Adipose tissue (tissue), 3 donors: ENCODE results near the gene AKAP17A. TPM values are rescaled to one million over a fixed set of nuclear protein-coding genes. Genes with fewer than 3 reads are reported as not detected.

ENCODE experiments used
- H3K27ac ChIP-seq: one replicate; pipeline ENCODE4 v1.5.1; 2013; ENCODE audit warnings: low read depth, low read length
- WGBS, 3 donors: extraction: QIAGEN DNeasy Blood & Tissue Kit; methylation state at CpG; one replicate each; pipeline ENCODE4 v1.1.7; 2013; 5-methylcytosine and 5-hydroxymethylcytosine counted together
- polyA plus RNA-seq, 3 donors: library from polyadenylated mRNA; stranded (reverse); fragments of 200-250 nt; gene quantifications; one replicate each; pipeline ENCODE4 v1.2.3, GENCODE V29; 2013
- donor health status: healthy with polysubstance abuse.
- donor health status: Bipolar disorder and iron deficiency.
- donor health status: healthy.

The AKAP17A gene
- polyA plus RNA-seq, 3 donors, result 20.5 to 30.3 (median 28.6) TPM

- 61 to 71% (median 68%) methylated on average over 6 of the region's 6 CpGs for WGBS, 3 donors
- no peak overlapping the region for H3K27ac ChIP-seq
Measured at GRCh38 chrX:1578511-1579173, 12.8 kb upstream of the AKAP17A start.

- 33 to 46% (median 34%) methylated on average over 4 of the region's 4 CpGs for WGBS, 3 donors
Measured at GRCh38 chrX:1581132-1581531, 10.3 kb upstream of the AKAP17A start.

GRCh38 chrX:1582686-1583437 is 8.5 kb upstream of the AKAP17A start:
- WGBS, 3 donors, result 45 to 53% (median 47%) methylated on average over 26 to 27 of the region's 27 CpGs
- no peak overlapping the region for H3K27ac ChIP-seq

More at GRCh38 chrX:1581132-1581531, 10.3 kb upstream of the AKAP17A start:
- no peak overlapping the region for H3K27ac ChIP-seq

- H3K27ac ChIP-seq, result no peak overlapping the region
- WGBS, 3 donors, result 84 to 94% (median 93%) methylated on average over 8 of the region's 8 CpGs
Measured at GRCh38 chrX:1584237-1585011, 7.0 kb upstream of the AKAP17A start.

- H3K27ac ChIP-seq, result no peak overlapping the region
- 31 to 41% (median 32%) methylated on average over 5 of the region's 5 CpGs for WGBS, 3 donors
Measured at GRCh38 chrX:1587161-1587560, 4.2 kb upstream of the AKAP17A start.

- 77 to 83% (median 81%) methylated on average over 12 of the region's 12 CpGs for WGBS, 3 donors
- H3K27ac ChIP-seq, result no peak overlapping the region
Measured at GRCh38 chrX:1589356-1590130, 1.9 kb upstream of the AKAP17A start.

- H3K27ac ChIP-seq, result peak overlapping the region; percentile 49
- WGBS, 3 donors, result 0 to 2% (median 0%) methylated on average over 33 to 35 of the region's 35 CpGs
Measured at GRCh38 chrX:1591863-1592469, 562 bp downstream of the AKAP17A start.

- 0 to 1% (median 1%) methylated on average over 27 to 28 of the region's 28 CpGs for WGBS, 3 donors
- peak overlapping the region; percentile 49 for H3K27ac ChIP-seq
Measured at GRCh38 chrX:1592470-1593142, 1.2 kb downstream of the AKAP17A start.

- WGBS, 3 donors, result 75 to 86% (median 86%) methylated on average over 60 of the region's 60 CpGs
- no peak overlapping the region for H3K27ac ChIP-seq
Measured at GRCh38 chrX:1593286-1594271, 2.2 kb downstream of the AKAP17A start.

- H3K27ac ChIP-seq, result no peak overlapping the region
- WGBS, 3 donors, result 91 to 93% (median 92%) methylated on average over 17 of the region's 17 CpGs
Measured at GRCh38 chrX:1595711-1596060, 4.3 kb downstream of the AKAP17A start.

- H3K27ac ChIP-seq, result no peak overlapping the region
- WGBS, 3 donors, result 83 to 86% (median 85%) methylated on average over 26 to 30 of the region's 30 CpGs
Measured at GRCh38 chrX:1596676-1597344, 5.4 kb downstream of the AKAP17A start.

GRCh38 chrX:1597345-1598020 is 6.1 kb downstream of the AKAP17A start:
- 88 to 96% (median 90%) methylated on average over 25 of the region's 25 CpGs for WGBS, 3 donors
- no peak overlapping the region for H3K27ac ChIP-seq

GRCh38 chrX:1598021-1598875 is 6.8 kb downstream of the AKAP17A start:
- 83 to 90% (median 86%) methylated on average over 48 to 50 of the region's 50 CpGs for WGBS, 3 donors
- no peak overlapping the region for H3K27ac ChIP-seq

GRCh38 chrX:1598876-1599790 is 7.7 kb downstream of the AKAP17A start:
- WGBS, 3 donors, result 87 to 91% (median 90%) methylated on average over 56 to 57 of the region's 57 CpGs
- H3K27ac ChIP-seq, result no peak overlapping the region
